GM19099 (cell line): ENCODE measurements around the gene ARMS2.

Experiments used
- POLR2A ChIP-seq: IDR thresholded peaks from 3 replicates; pipeline ENCODE4 v1.6.1; 2011; ENCODE audit warnings: low read depth; ENCODE audit not compliant: insufficient read length; ENCODE audit errors: extremely low read depth

Gene ARMS2

DNA sequence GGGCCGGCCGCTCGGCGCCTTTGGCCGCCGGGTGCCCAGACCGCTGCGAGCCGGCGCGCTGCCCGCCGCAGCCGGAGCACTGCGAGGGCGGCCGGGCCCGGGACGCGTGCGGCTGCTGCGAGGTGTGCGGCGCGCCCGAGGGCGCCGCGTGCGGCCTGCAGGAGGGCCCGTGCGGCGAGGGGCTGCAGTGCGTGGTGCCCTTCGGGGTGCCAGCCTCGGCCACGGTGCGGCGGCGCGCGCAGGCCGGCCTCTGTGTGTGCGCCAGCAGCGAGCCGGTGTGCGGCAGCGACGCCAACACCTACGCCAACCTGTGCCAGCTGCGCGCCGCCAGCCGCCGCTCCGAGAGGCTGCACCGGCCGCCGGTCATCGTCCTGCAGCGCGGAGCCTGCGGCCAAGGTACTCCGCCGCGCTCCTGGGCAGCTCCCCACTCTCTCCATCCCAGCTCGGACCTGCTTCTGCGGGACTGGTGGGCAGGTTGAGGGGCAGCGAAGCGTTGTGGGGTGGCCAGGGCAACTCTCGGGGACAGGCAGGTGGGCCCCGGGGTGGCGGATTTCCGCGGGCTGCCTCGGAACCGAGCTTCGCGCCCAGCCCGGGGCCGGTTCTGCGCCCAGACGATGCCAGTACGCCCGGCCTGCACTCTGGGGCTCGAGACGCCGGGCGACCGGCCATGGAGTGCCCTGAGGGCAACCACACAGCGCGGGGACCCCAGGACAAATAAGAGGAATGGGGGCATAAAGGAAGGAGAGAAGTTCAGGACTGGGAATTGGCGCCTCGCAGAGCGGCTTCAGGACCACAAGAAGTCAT lies 7.5 kb downstream of the ARMS2 start:
- no peak for TF ChIP-seq POLR2A

GRCh38 chr10:122462533-122463465 lies 8.3 kb downstream of the ARMS2 start:
- TF ChIP-seq POLR2A: no peak

DNA sequence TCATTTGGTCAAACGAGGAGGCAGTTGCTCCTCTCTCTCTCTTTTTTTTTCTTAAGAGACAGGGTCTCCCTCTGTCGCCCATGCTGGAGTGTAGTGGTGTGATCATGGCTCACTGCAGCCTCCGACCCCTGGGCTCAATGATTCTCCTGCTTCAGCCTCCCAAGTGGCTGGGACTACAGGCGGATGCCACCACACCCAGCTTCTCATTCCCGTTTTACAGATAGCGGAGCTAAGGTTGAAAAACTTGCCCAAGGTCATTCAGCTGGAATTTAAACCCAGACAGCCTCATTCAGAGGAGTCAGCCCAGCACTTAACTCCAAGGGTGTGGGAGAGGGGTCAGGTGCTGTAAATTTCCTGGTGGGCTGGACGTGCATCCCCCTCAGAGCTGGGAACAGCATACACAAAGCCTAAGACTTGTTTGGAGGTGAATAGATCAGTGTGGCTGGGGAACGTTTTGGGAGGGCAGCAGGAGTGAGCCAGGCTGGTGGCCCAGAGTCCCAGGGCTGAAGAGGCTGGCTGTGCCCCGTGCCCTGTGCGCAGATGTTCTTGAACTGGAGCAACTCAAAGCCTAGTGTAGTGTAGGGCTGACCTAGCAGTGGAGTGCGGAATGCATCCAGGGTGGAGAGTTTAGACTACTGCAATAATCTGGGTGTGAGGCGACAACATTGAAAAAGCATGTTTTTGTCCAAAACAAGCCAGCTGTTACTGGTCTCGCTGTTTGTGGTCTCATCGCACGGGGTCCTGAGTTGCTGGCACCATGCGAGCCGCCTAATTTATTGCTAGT lies 9.2 kb downstream of the ARMS2 start:
- TF ChIP-seq POLR2A: no peak

- no peak for TF ChIP-seq POLR2A
These were observed 9.7 kb downstream of the ARMS2 start for GRCh38 chr10:122464250-122464510.

DNA sequence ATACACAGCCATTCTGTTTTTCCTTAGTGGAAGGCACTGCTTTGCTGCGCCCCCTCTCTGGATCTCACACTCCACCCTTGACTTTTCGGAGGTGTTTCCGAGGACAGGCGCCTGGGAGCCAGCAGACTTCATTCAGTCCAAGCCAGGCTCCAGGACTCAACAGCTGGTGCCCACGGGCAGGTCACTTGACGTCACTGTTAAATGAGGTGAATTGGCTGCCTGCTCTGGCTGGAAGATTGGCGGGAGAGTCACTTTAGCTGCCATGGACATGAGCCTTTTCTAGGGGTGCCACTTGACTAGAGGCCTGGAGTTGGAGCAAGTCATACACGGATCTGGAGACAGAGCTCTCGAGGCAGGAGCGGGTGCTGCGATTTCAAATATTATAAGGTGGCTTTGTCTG lies 10.1 kb downstream of the ARMS2 start:
- no peak for TF ChIP-seq POLR2A

GRCh38 chr10:122465401-122466040 lies 11.1 kb downstream of the ARMS2 start:
- no peak for TF ChIP-seq POLR2A

DNA sequence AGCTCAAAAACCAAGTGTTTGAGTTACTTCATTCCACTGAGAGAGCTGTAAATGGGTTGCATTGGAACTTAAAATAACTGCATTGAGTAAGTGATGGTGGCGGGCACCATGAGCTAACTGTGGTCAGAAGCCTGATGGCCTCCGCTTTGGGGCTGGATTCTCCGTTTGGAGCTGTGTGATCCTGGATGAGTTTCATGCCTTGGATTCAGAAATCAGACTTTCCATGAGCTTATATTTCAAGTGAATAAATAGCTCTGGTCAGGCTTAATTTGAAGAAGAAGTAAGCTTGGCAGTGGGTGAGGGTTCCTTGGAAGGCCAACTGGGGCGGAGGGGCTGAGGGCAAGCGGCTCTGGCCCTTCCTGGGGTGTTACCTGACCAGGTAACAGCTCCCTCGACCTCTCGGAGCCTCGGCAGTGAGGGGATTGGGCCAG lies 12.5 kb downstream of the ARMS2 start:
- TF ChIP-seq POLR2A: no peak

DNA sequence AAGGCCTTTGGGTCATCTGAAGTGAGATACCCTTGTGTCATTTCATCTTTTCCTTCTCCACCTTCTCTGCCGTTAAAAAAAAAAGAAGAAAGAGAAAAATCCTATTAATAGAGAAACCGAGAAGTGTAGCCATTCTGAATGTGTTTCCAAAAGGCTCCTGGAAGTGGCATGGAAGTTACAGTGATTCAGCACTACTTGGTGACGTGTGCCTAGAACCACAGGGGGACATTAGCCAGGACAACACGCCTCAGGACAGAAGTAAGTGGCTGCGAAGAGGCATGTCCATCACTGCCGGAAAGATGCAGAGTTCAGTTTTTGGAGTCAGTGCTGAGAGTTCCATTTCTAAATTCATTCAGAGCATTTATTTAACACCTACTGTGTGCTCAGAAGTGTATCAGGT lies 13.2 kb downstream of the ARMS2 start:
- TF ChIP-seq POLR2A: no peak

GRCh38 chr10:122468307-122468925 lies 14.0 kb downstream of the ARMS2 start:
- no peak for TF ChIP-seq POLR2A

- TF ChIP-seq POLR2A: no peak
These were observed 14.7 kb downstream of the ARMS2 start for GRCh38 chr10:122468926-122469781.

- TF ChIP-seq POLR2A: no peak
These were observed 15.4 kb downstream of the ARMS2 start for GRCh38 chr10:122469848-122470247.

GRCh38 chr10:122471531-122472177 lies 17.2 kb downstream of the ARMS2 start:
- no peak for TF ChIP-seq POLR2A

- no peak for TF ChIP-seq POLR2A
These were observed 18.7 kb downstream of the ARMS2 start for GRCh38 chr10:122473116-122473515.
